ENCODE data around the gene POU2F2.
"Not testable (repeated sequence)": the region's sequence is repeated elsewhere in the genome, so short reads cannot be mapped to it uniquely, and the experiment has no call there.

Gene POU2F2

DNA sequence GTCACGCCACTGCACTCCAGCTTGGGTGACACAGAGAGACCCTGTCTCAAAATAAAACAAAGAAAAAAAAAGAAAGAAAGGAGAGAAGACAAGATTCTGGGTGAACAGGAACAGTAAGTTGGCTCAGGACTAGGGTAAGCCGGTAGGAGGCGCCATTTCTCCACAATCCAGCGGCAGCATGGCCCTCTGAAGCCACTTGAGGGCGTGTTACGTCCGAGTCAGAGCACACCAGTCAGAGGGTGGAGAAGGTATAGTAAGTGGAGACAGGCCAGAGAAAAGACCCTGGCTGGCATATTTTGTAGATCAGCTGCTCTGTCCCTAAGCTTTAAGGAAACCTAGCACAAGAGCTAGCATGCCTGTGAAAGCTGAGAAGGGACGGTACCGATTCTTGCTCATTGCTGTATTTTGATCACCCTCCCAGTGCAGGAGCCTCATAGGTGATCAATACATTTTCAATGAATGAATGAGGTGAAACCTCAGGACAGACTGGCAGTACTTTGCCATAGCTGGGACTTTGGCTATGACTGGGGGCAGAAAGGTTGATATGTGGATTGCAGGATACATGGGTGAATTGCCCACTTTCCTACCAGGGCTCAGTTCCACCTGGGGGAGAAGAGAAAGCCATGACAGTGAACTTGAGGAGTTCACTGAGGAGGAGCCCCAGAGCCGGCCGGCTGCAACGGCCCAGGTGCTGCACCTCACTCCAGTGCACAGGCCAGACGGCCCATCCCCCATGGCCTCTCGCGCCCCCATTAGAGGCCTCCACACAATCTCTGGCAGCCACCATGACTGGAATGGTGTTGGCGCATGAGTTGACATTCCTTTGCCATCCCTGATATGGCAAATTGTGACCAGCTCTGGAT, 23.5 kb downstream of the POU2F2 start:
- in situ Hi-C loops (cut with HindIII; ENCODE audit: low sequenced_read_pairs) = no loop called here

DNA sequence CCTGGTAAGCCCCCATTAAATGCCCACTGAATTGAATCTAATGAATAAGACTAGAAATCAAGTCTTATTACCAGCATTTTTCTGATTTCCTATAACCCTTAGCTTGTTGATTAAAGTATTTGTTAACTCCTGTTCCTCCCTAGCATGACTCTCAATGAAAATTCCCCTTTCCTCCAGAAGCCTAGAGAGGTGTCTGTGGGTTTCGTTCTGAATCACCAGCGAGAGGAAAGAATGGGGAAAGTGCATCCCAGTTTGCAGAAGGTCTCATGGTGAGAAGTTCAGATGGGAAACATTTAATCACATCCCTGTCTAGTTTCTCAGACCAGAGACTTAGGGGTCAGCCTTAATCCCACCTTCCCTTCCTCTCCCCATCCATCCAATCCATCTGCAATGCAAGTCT, 26.9 kb downstream of the POU2F2 start:
- in situ Hi-C loops (cut with HindIII; ENCODE audit: low sequenced_read_pairs) = no loop called here

- in situ Hi-C loops (cut with HindIII; ENCODE audit: low sequenced_read_pairs) = no loop called here
Observed at GRCh38 chr19:42102877-42103276, 29.4 kb downstream of the POU2F2 start.

DNA sequence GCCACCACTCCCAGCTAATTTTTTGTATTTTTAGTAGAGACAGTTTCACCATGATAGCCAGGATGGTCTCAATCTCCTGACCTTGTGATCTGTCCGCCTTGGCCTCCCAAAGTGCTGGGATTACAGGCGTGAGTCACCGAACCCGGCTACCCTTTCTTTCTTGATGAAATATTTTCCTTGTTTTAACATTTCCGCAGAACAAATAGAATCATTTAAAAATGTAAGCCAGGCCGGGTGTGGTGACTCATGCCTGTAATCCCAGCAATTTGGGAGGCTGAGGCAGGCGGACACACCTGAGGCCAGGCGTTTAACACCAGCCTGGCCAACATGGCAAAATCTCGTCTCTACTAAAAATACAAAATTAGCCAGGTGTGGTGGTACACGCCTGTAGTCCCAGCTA, 32.0 kb downstream of the POU2F2 start:
- in situ Hi-C loops (cut with HindIII; ENCODE audit: low sequenced_read_pairs) = not testable (repeated sequence)

DNA sequence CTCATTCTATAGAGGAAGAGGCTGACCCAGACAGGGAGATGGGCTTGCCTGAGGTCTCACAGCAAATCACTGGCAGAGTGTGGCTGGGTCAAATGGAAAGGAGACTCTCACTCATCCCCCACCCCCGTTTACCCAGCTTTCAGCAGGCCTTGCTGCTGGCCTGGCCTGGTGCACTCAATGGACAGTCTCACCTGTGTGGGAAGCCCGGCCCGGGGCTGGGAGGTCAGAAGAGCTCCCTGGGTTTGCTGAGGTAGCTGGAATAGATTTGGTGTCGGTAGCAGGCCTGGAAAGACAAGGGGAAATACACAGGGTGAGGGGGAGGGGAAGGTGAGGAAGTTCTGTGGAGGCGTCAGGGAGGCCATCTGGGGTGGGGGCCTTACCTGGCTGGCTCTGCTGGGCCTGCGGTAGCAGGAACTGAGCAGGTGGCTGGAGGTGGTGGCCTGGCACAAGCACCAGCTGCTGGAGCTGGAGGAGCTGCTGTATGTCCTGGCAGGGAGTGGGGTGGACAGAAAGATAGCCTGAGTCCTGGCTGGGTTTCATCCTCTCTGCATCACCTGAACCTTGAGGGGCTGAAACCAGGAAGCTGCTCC, 32.8 kb downstream of the POU2F2 start:
- in situ Hi-C loops (cut with HindIII; ENCODE audit: low sequenced_read_pairs) = no loop called here

DNA sequence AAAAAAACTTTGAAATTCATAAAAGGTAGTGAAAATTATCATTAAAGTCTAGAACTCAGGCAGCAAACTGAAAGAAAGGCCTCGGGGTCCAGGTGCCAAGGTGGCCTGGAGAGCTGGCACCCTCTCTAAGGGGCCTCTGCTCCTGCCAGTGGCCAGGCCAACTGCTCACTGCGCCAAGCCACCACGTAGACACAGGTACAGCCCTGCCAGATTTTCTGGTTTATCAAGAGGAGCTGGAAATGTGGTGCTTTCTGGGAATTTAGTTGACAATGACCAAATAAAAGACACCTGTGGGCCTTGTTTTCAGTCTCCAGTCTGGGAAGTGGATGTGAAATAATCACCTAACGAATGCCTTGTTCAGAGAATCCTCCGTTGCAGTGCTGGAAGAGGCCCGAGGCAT, 33.5 kb downstream of the POU2F2 start:
- in situ Hi-C loops (cut with HindIII; ENCODE audit: low sequenced_read_pairs) = no loop called here

DNA sequence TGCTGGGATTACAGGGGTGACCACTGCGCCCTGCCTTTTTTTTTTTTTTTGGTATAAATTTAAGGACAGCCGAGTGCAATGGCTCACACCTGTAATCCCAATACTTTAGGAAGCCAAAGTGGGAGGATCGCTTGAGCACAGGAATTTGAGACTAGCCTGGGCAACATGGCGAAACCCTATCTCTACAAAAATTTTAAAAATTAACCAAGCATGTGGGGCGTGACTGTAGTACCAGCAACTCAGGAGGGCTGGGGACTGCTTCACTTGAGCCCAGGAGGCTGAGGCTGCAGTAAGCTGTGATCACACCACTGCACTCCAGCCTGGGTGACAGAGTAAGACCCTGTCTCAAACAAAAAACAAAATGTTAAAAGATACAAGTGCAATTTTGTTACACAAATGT, 34.8 kb downstream of the POU2F2 start:
- in situ Hi-C loops (cut with HindIII; ENCODE audit: low sequenced_read_pairs) = no loop called here

DNA sequence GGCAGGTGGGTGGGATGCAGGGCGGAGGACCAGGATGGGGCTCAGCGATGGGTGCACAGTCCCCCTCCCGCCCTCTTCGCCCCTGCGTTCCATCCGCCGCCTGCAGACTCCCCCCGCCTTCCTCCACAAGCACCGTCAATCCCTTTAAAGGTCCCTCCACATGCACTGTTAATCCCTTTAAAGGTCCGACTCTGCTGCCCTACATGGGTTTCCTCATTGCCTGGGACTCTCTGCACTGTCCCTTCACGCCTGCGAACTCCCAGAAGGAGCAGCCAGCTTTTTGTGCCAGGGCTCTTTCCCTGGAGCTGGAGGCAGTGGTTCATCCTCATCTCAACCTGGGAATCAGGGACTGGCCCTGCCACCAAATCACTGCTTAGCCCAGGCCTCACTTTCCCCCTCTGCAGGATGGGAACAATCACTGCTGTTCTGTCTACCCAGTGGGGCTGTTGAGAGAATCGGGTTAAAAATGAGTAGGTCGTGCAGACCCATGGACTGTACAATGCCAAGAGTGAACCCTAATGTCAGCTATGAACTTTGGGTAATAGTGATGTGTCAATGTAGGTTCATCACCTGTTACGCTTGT, 35.9 kb downstream of the POU2F2 start:
- in situ Hi-C loops (cut with HindIII; ENCODE audit: low sequenced_read_pairs) = no loop called here

DNA sequence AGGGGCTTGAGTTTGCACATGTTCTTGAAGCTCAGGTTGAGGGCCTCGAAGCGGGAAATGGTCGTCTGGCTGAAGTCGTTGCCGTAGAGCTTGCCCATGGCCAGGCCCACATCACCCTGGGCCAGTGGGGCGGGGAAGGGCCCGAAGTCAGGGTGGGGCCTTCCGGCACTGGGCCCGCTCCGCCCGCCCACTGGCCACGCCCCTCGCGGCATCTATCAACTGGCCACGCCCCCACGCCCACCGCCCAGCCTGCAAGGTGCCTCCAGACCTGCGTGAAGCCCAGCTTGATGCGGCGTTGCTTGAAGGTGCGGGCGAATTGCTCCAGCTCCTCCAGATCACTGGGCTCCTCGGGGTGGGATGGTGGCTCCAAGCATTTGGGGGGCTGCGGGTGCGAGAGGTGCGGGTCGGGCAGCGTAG, 36.4 kb downstream of the POU2F2 start:
- in situ Hi-C loops (cut with HindIII; ENCODE audit: low sequenced_read_pairs) = no loop called here

GRCh38 chr19:42095142-42095813, 37.0 kb downstream of the POU2F2 start:
- in situ Hi-C loops (cut with HindIII; ENCODE audit: low sequenced_read_pairs) = no loop called here

DNA sequence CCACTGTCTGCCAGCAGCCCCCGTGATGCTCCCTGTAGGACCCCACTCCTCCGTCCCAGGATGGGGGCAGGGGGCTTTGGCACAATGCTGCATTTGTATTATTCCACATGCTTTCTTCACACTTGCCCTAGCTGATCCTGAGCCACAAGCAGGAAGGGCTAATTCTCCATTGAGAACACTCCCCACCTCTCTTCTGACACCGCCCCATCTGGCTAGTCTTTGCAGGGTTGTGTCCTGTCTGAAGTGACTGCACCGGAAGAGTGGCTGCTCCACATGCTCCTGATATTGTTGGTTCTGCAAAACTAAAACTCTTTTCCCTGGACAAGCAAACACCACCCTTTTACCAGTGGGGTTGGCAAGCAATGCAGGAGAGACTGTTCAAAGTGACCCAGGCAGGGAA, 38.3 kb downstream of the POU2F2 start:
- in situ Hi-C loops (cut with HindIII; ENCODE audit: low sequenced_read_pairs) = no loop called here

DNA sequence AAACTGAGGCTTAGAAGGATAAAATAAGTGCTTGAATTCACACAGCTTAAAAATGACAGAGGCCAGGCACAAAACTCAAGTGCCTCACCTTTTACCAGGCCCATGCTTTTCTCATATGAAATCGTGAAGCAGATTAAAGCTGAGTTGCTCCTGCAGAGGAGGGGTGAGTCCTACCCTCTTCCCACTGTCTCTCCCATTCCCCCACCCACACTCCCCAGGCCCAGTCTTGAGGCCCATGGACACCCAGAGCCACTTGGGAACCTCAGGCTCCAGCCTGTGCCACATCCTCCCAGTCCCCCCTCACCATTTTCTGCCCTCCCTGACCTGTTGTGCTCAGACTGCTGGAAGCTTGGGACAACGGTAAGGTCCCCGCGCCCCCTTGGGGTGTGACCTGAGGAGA, 38.7 kb downstream of the POU2F2 start:
- in situ Hi-C loops (cut with HindIII; ENCODE audit: low sequenced_read_pairs) = no loop called here

DNA sequence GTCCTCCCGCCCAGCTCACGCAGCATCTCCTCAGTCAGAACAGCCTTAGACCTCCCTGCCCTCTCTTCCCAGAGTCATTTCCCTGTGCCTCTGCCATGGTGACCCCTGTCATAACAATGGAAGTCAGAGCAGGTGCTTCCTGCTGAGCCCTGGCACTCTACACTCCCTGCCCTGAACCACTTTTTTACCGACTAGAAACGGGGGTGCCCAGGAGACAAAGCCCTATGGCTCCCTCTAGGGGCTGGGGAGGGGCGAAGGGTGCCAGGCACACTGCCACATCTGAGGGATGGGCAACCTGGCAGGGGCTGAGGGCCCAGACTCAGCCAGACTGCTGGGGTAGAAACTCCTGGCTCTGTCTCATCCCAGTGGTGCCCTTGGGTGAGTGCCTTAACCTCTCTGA, 39.9 kb downstream of the POU2F2 start:
- in situ Hi-C loops (cut with HindIII; ENCODE audit: low sequenced_read_pairs) = no loop called here

- in situ Hi-C loops (cut with HindIII; ENCODE audit: low sequenced_read_pairs) = no loop called here
Observed at GRCh38 chr19:42091742-42092141, 40.5 kb downstream of the POU2F2 start.

DNA sequence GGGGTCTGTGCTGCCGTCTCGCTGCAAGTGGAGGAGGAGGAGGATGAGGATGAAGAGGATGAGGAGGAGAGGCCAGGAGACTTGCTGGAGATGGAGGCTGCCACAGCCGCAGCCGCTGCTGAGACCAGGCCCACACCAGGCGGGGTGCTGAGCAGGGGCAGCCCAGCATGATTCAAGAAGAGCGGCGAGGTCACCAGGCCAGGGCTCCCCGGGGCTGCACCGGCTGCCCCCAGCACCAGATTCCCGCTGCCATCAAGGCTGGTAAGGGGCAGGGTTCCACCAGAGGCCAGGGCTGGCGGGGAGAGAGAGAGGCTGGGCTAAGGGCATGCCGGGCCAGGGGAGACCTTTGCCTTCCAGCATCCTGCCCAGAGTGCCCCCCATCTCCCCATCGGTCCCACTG, 40.9 kb downstream of the POU2F2 start:
- in situ Hi-C loops (cut with HindIII; ENCODE audit: low sequenced_read_pairs) = no loop called here

- in situ Hi-C loops (cut with HindIII; ENCODE audit: low sequenced_read_pairs) = no loop called here
Observed at GRCh38 chr19:42090672-42091071, 41.6 kb downstream of the POU2F2 start.

DNA sequence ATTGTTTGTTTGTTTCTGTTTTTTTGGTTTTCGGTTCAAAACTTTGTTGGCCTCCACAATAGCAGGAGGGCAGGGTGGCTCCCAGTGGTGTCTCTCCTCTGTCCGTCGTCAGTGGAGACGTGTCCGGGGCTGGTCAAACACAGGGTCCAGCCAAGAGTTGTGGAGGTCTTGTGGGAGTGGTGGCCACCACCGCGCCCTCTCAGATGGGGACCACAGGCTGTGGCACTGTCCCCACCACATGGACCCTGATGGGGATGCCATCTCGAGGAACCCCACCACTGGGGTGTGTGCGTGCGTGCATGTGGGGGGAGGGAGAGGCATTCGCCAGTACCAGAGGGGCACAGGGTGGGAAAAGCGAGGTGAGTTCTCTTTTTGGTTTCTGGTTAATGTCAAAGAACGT, 42.5 kb downstream of the POU2F2 start:
- in situ Hi-C loops (cut with HindIII; ENCODE audit: low sequenced_read_pairs) = no loop called here

DNA sequence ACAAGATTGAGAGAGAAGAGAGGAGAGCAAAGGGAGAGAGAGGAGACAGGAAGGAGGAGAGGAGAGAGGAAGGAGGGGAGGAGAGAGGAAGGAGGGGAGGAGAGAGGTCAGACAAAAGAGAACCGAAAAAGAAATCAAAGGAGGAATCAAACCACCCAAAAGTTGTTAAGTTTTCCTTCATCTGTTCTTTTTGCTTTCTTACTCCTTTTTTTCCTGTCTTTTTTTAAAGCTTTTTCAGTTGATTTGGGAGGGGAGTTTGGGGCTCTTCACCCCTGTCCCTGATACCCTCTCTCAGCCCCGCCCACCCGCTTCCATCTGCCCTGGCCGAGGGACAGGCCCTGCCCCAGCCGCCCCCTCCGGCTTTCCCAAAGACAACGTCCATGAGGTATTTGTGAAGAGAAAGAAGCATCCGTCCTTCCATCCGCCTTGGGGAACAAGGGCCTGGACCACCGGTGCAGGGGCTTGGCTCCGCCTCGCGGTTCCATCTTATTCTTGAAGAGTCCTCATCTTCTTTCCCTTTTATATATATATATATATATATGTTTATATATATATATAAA, 43.0 kb downstream of the POU2F2 start:
- in situ Hi-C loops (cut with HindIII; ENCODE audit: low sequenced_read_pairs) = no loop called here

- in situ Hi-C loops (cut with HindIII; ENCODE audit: low sequenced_read_pairs) = no loop called here
Observed at GRCh38 chr19:42088471-42089190, 43.6 kb downstream of the POU2F2 start.

DNA sequence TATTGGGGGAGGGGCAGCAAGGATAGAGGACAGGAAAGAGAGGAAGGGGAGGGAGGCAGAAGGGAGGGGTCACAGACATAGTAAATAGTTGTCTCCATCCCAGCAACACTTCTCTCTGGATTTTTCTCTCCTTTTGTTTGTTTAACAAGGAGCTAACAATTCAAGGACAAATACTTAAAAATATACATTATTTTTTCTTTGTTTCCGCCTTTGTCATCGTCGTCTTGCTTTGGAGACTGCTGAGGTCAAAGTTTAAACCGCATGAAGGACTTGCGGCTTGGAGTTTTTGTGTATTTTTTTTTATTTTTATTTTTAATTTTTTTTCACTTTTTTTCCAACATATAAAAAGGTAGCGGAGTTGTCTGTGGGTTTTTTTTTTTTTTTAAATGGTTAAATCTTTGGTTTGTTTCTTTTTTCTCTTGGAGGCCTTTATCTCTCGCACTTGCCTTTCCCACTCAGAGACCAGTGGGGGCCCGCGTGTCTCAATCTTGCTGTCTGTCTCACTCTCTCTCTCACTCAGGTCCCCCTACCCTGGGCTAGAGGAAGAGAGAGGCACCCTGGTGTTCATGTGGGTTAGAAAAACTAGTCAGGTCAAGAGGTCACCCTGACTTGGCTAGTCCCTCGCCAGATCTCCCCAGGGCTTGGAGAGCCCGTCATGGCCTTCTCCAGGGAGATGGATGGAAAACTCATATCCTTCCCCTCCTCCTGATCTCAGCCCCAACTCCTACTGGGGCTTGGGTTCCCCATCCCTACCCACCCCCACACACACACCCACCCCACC, 45.3 kb downstream of the POU2F2 start:
- in situ Hi-C loops (cut with HindIII; ENCODE audit: low sequenced_read_pairs) = no loop called here
